Measurements from ENCODE around the gene TGM3. TPM values are rescaled to one million over a fixed set of nuclear protein-coding genes. Genes with fewer than 3 reads are reported as not detected.

The TGM3 gene
- total RNA-seq, 1 experiment from 2014 or later = not detected

- Histone ChIP-seq H4K20me1 (ENCODE audit: insufficient read depth) (no peaks in the 10 kb centered on the region), H2AFZ (ENCODE audit: low read depth, low read length, poor library complexity, severe bottlenecking) (no peak overlapping the region), H3K4me3 (replicated peaks in 1 of 2; ENCODE audit: low read depth in 1 of 2, low read length in 2 of 2) (no peak overlapping the region), H3K4me2 (ENCODE audit: low read length) (no peak overlapping the region), H3K27me3 (ENCODE audit: insufficient read depth, low read length) (no peaks in the 10 kb centered on the region), H3K9me3 (ENCODE audit: control insufficient read depth in 1 of 2, insufficient read depth in 1 of 2, low read depth in 1 of 2, low read length in 2 of 2) (no peaks in the 10 kb centered on the region), H3K9ac (ENCODE audit: low read length) (no peak overlapping the region), H3K79me2 (ENCODE audit: insufficient read depth, low read length) (no peaks in the 10 kb centered on the region), H3K4me1 (ENCODE audit: control insufficient read depth in 1 of 2, insufficient read depth in 2 of 2, low read length in 2 of 2) (peaks cover 9 to 26% of the 10 kb centered on the region in 2 experiments), H3K36me3 (ENCODE audit: control insufficient read depth in 1 of 2, insufficient read depth in 2 of 2, low read length in 2 of 2) (no peaks in the 10 kb centered on the region), H3K27ac (ENCODE audit: low read depth, low read length) (no peak overlapping the region), H3K9me2 (ENCODE audit: insufficient read depth) (no peaks in the 10 kb centered on the region)
- CTCF ChIA-PET = no interaction called here
- no peak for TF ChIP-seq JUND (IDR thresholded peaks at IDR 0.05)
- TF ChIP-seq REST (IDR thresholded peaks at IDR 0.05; ENCODE audit: low read depth) = no peak
- no peak for TF ChIP-seq ZFX (IDR thresholded peaks at IDR 0.05)
- no peak for TF ChIP-seq SRF (IDR thresholded peaks at IDR 0.05; ENCODE audit: low read depth)
- TF ChIP-seq FOSL1 (IDR thresholded peaks at IDR 0.05; ENCODE audit: low read depth) = no peak
- no peak for TF ChIP-seq CBX3 (IDR thresholded peaks at IDR 0.05; ENCODE audit: low read depth)
- TF ChIP-seq ELF1 (IDR thresholded peaks at IDR 0.05; ENCODE audit: borderline replicate concordance, low read depth) = no peak
- TF ChIP-seq, protein P1, sequence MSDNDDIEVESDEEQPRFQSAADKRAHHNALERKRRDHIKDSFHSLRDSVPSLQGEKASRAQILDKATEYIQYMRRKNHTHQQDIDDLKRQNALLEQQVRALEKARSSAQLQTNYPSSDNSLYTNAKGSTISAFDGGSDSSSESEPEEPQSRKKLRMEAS (IDR thresholded peaks at IDR 0.05) = no peak
- no peak for TF ChIP-seq EZH2 (IDR thresholded peaks at IDR 0.05)
- TF ChIP-seq CEBPB (IDR thresholded peaks at IDR 0.05; ENCODE audit: low read depth) = no peak
- no peak for TF ChIP-seq ZNF274 (IDR thresholded peaks at IDR 0.05; ENCODE audit: low read depth, low read length)
- TF ChIP-seq YY1 (IDR thresholded peaks at IDR 0.05; ENCODE audit: extremely low read depth, insufficient replicate concordance, low read depth, low read length) = no peak
- TF ChIP-seq ATF3 (IDR thresholded peaks at IDR 0.05) = no peak
- no peak for TF ChIP-seq POLR2AphosphoS5 (IDR thresholded peaks at IDR 0.05; ENCODE audit: low read depth, low read length)
- no peak for TF ChIP-seq SIN3A (IDR thresholded peaks at IDR 0.05; ENCODE audit: low read depth)
- no peak for TF ChIP-seq POLR2A (IDR thresholded peaks at IDR 0.05; ENCODE audit: borderline replicate concordance, extremely low read depth, insufficient read depth, insufficient read length)
- ATAC-seq (no peak), DNase-seq (ENCODE audit: low read depth, low spot score) (no peak)
- RAD21 ChIA-PET (ENCODE audit: low non-redundant PET in 1 of 2, low total read pairs in 2 of 2, uncharacterized antibody in 2 of 2, unreplicated experiment in 2 of 2) = no interaction called here
- intact Hi-C loops (cut with micrococcal nuclease) = no loop called here
- POLR2A ChIA-PET = no interaction called here
- BruUV-seq (replicated peaks) = no TSS peak
Observed at GRCh38 chr20:2316847-2317495, 21.2 kb downstream of the TGM3 start.

Measured in HCT116 (cell line).